Panc1 (cell line): ENCODE results near the gene ADORA2B. TPM values are rescaled to one million over a fixed set of nuclear protein-coding genes. Genes with fewer than 3 reads are reported as not detected.
"Not testable (repeated sequence)": the region's sequence is repeated elsewhere in the genome, so short reads cannot be mapped to it uniquely, and the experiment has no call there.

Experiments
- ATAC-seq: fragments of 200-7000 bp; cut with Tn5 transposase; 2 replicates; pipeline ENCODE4 v1.9.1; 2020; ENCODE audit warnings: mild to moderate bottlenecking, moderate library complexity
- BruUV-seq: library from RNA; stranded (reverse); fragments of 400-500 nt; replicated peaks from 2 replicates; lab custom pipeline; 2021; lab: Mats Ljungman, UMichigan
- CTCF ChIA-PET: fragments of 300-600 bp; sonication (Branson Sonifier 250); formaldehyde crosslinking; loops from one replicate; lab custom pipeline; 2022; ENCODE audit warnings: antibody characterized with exemption; lab: Charles Lee
- POLR2A ChIA-PET: fragments of 300-600 bp; sonication (Branson Sonifier 250); formaldehyde crosslinking; loops from one replicate; lab custom pipeline; 2022; ENCODE audit warnings: antibody characterized with exemption; lab: Charles Lee
- DNase-seq: peaks from one replicate; pipeline ENCODE4 v3.0.0-alpha.2; 2010; ENCODE audit warnings: low read depth, low spot score
- H3K27ac ChIP-seq: 2 replicates; pipeline ENCODE4 v1.5.1; 2011; ENCODE audit warnings: mild to moderate bottlenecking, low read length, inconsistent platforms
- H3K27me3 ChIP-seq: fragments of 200-500 bp; sonication (Bioruptor generic); 2 replicates; pipeline ENCODE4 v1.6.0; 2014; ENCODE audit warnings: low read length, inconsistent platforms; ENCODE audit not compliant: control insufficient read depth, insufficient read depth
- H3K36me3 ChIP-seq: fragments of 200-500 bp; sonication (Bioruptor generic); 2 replicates; pipeline ENCODE4 v1.5.1; 2014; ENCODE audit warnings: inconsistent platforms, mild to moderate bottlenecking, low read length, moderate library complexity; ENCODE audit not compliant: control insufficient read depth, insufficient read depth
- H3K4me1 ChIP-seq: 2 replicates; pipeline ENCODE4 v1.5.1; 2011; ENCODE audit warnings: inconsistent platforms, mild to moderate bottlenecking, low read length, moderate library complexity; ENCODE audit not compliant: control insufficient read depth, insufficient read depth
- H3K4me3 ChIP-seq, 2 experiments: 2 replicates each; pipeline ENCODE4 v1.5.1; 2011 to 2012; ENCODE audit warnings: low read depth in 2 of 2, low read length in 2 of 2, mild to moderate bottlenecking in 2 of 2, inconsistent platforms in 1 of 2, moderate library complexity in 1 of 2
- H3K9me3 ChIP-seq: fragments of 200-500 bp; sonication (Bioruptor generic); 2 replicates; pipeline ENCODE4 v1.5.1; 2014; ENCODE audit warnings: low read depth, mild to moderate bottlenecking, inconsistent platforms, low read length, moderate library complexity; ENCODE audit not compliant: control insufficient read depth, insufficient read depth
- CTCF ChIP-seq: fragments of 450-650 bp; IDR thresholded peaks from 2 replicates; pipeline ENCODE4 v1.5.1; 2017; ENCODE audit warnings: mild to moderate bottlenecking
- POLR2AphosphoS5 ChIP-seq: IDR thresholded peaks from 2 replicates; pipeline ENCODE4 v1.6.1; 2012; ENCODE audit warnings: mild to moderate bottlenecking, low read depth, low read length, moderate library complexity
- REST ChIP-seq, 2 experiments: IDR thresholded peaks; 2 replicates each; pipeline ENCODE4 v1.6.1; 2011 to 2012; ENCODE audit warnings: low read depth in 2 of 2, control low read depth in 1 of 2, low read length in 1 of 2, mild to moderate bottlenecking in 1 of 2, moderate library complexity in 1 of 2; ENCODE audit not compliant: insufficient read depth in 1 of 2
- SIN3A ChIP-seq: IDR thresholded peaks from 2 replicates; pipeline ENCODE4 v1.6.1; 2012; ENCODE audit warnings: low read depth, mild to moderate bottlenecking, low read length, moderate library complexity, borderline replicate concordance; ENCODE audit not compliant: insufficient read depth
- TCF7L2 ChIP-seq: IDR thresholded peaks from 2 replicates; pipeline ENCODE4 v1.6.1; 2011; ENCODE audit warnings: mild to moderate bottlenecking, low read depth, low read length, inconsistent platforms
- in situ Hi-C: cut with HindIII; loops from 2 replicates; pipeline ENCODE4 v1.10.0; 2016; ENCODE audit warnings: low sequenced_read_pairs, low pct_unique_long_range_greater_than_20kb
- intact Hi-C: fragments of 100-400 bp; cut with micrococcal nuclease; formaldehyde crosslinking; loops from one replicate; pipeline ENCODE4 v1.10.0; 2022; ENCODE audit not compliant: unreplicated experiment
- total RNA-seq: library from RNA; stranded (reverse); gene quantifications from one replicate; pipeline ENCODE4 v1.2.1, GENCODE V29; 2021; ENCODE audit not compliant: unreplicated experiment

Gene ADORA2B
- total RNA-seq, 1 experiment from 2014 or later = 42.7 TPM

GRCh38 chr17:15911701-15912100, 33.2 kb upstream of the ADORA2B start:
- H3K27me3 ChIP-seq, CTCF ChIA-PET, in situ Hi-C loops, H3K9me3 ChIP-seq, BruUV-seq, H3K36me3 ChIP-seq, POLR2A ChIA-PET, H3K4me1 ChIP-seq, intact Hi-C loops, H3K27ac ChIP-seq, ATAC-seq, H3K4me3 ChIP-seq, DNase-seq: not testable (repeated sequence)

GRCh38 chr17:15912416-15912955, 32.4 kb upstream of the ADORA2B start:
- ChIA-PET CTCF (no interaction called here), POLR2A (no interaction called here)
- BruUV-seq = no TSS peak

More at GRCh38 chr17:15912416-15912955, 32.4 kb upstream of the ADORA2B start:
- ATAC-seq (no peak), DNase-seq (no peak)
- Histone ChIP-seq H3K36me3 (no peaks in the 10 kb centered on the region), H3K27me3 (no peaks in the 10 kb centered on the region), H3K4me1 (no peaks in the 10 kb centered on the region; the same call in 1 of the 2 replicates), H3K4me3 (no peak overlapping the region), H3K9me3 (no peaks in the 10 kb centered on the region), H3K27ac (no peak overlapping the region)
- in situ Hi-C loops (no loop called here), intact Hi-C loops (no loop called here)
- TF ChIP-seq POLR2AphosphoS5 (no peak), CTCF (no peak), REST (IDR thresholded peaks at IDR 0.05; ENCODE audit: insufficient read depth in 1 of 2, low read depth in 2 of 2, low read length in 1 of 2) (no peak), TCF7L2 (no peak), SIN3A (no peak)
